ENCODE results near the gene ARSG. TPM values are rescaled to one million over a fixed set of nuclear protein-coding genes. Genes with fewer than 3 reads are reported as not detected.

Gene ARSG
- total RNA-seq, 1 donor from 2014 or later: 7.4 TPM

GRCh38 chr17:68432086-68432864 is 141.0 kb downstream of the ARSG start:
- no peak overlapping the region for H3K27ac Mint-ChIP-seq (ENCODE audit: unreplicated experiment)
- H3K36me3 Mint-ChIP-seq (ENCODE audit: low read depth): peaks cover 60% of the 10 kb centered on the region
- no peak for DNase-seq (ENCODE audit: low spot score)
- peaks cover 7% of the 10 kb centered on the region for H3K4me1 Mint-ChIP-seq (ENCODE audit: low read depth)
- no peak for TF ChIP-seq CTCF (IDR thresholded peaks at IDR 0.05)
- no peak overlapping the region for H3K4me3 Mint-ChIP-seq (ENCODE audit: unreplicated experiment)
- no peaks in the 10 kb centered on the region for H3K27me3 Mint-ChIP-seq (ENCODE audit: low read depth)
- no peaks in the 10 kb centered on the region for H3K9me3 Mint-ChIP-seq (ENCODE audit: low read depth)

- Mint-ChIP-seq H3K36me3 (ENCODE audit: low read depth) (peaks cover 55% of the 10 kb centered on the region), H3K27ac (ENCODE audit: unreplicated experiment) (no peak overlapping the region), H3K4me3 (ENCODE audit: unreplicated experiment) (no peak overlapping the region), H3K27me3 (ENCODE audit: low read depth) (no peaks in the 10 kb centered on the region), H3K4me1 (ENCODE audit: low read depth) (peaks cover 11% of the 10 kb centered on the region), H3K9me3 (ENCODE audit: low read depth) (no peaks in the 10 kb centered on the region)
- TF ChIP-seq CTCF (IDR thresholded peaks at IDR 0.05): no peak
- DNase-seq (ENCODE audit: low spot score): no peak
Observed at GRCh38 chr17:68433211-68433610, 141.9 kb downstream of the ARSG start.

- no peak for TF ChIP-seq CTCF (IDR thresholded peaks at IDR 0.05)
- Mint-ChIP-seq H3K36me3 (ENCODE audit: low read depth) (peaks cover 53% of the 10 kb centered on the region), H3K4me1 (ENCODE audit: low read depth) (peaks cover 11% of the 10 kb centered on the region), H3K27me3 (ENCODE audit: low read depth) (no peaks in the 10 kb centered on the region), H3K9me3 (ENCODE audit: low read depth) (no peaks in the 10 kb centered on the region), H3K27ac (ENCODE audit: unreplicated experiment) (no peak overlapping the region), H3K4me3 (ENCODE audit: unreplicated experiment) (no peak overlapping the region)
- DNase-seq (ENCODE audit: low spot score): no peak
Observed at GRCh38 chr17:68433911-68434508, 142.7 kb downstream of the ARSG start.

GRCh38 chr17:68435361-68435760 is 144.1 kb downstream of the ARSG start:
- no peak for DNase-seq (ENCODE audit: low spot score)
- Mint-ChIP-seq H3K9me3 (ENCODE audit: low read depth) (no peaks in the 10 kb centered on the region), H3K4me3 (ENCODE audit: unreplicated experiment) (no peak overlapping the region), H3K4me1 (ENCODE audit: low read depth) (peaks cover 18% of the 10 kb centered on the region), H3K27me3 (ENCODE audit: low read depth) (no peaks in the 10 kb centered on the region), H3K27ac (ENCODE audit: unreplicated experiment) (no peak overlapping the region), H3K36me3 (ENCODE audit: low read depth) (peaks cover 45% of the 10 kb centered on the region)
- no peak for TF ChIP-seq CTCF (IDR thresholded peaks at IDR 0.05)

GRCh38 chr17:68435876-68436842 is 144.9 kb downstream of the ARSG start:
- peaks cover 25% of the 10 kb centered on the region for H3K4me1 Mint-ChIP-seq (ENCODE audit: low read depth)
- DNase-seq (ENCODE audit: low spot score): no peak
- no peaks in the 10 kb centered on the region for H3K27me3 Mint-ChIP-seq (ENCODE audit: low read depth)
- TF ChIP-seq CTCF (IDR thresholded peaks at IDR 0.05): peak; percentile 93
- H3K36me3 Mint-ChIP-seq (ENCODE audit: low read depth): peaks cover 40% of the 10 kb centered on the region
- H3K4me3 Mint-ChIP-seq (ENCODE audit: unreplicated experiment): no peak overlapping the region
- no peaks in the 10 kb centered on the region for H3K9me3 Mint-ChIP-seq (ENCODE audit: low read depth)
- H3K27ac Mint-ChIP-seq (ENCODE audit: unreplicated experiment): peak overlapping the region; percentile 83

Data from chondrocyte (in vitro differentiated cells).